BE2C (cell line): Measurements from ENCODE around the gene NSL1.

Source experiments
- DNase-seq: peaks from one replicate; pipeline ENCODE4 v3.0.0-alpha.2; 2020
- H3K27me3 ChIP-seq: fragments of 250-450 bp; sonication (Bioruptor Pico); 2 replicates; pipeline ENCODE4 v1.5.1; 2020; ENCODE audit warnings: mild to moderate bottlenecking
- H3K36me3 ChIP-seq: fragments of 250-450 bp; sonication (Bioruptor Pico); 2 replicates; pipeline ENCODE4 v1.5.1; 2020; ENCODE audit warnings: mild to moderate bottlenecking
- H3K4me1 ChIP-seq: fragments of 250-450 bp; sonication (Bioruptor Pico); 2 replicates; pipeline ENCODE4 v1.5.1; 2020
- H3K4me3 ChIP-seq: 2 replicates; pipeline ENCODE4 v1.5.1; 2011; ENCODE audit warnings: low read depth, low read length
- H3K9me3 ChIP-seq: fragments of 250-450 bp; sonication (Bioruptor Pico); 2 replicates; pipeline ENCODE4 v1.5.1; 2020
- CTCF ChIP-seq: IDR thresholded peaks from 2 replicates; pipeline ENCODE4 v1.5.1; 2012; ENCODE audit warnings: mild to moderate bottlenecking, low read depth, low read length

NSL1 gene

GRCh38 chr1:212743901-212744475 lies 47.6 kb downstream of the NSL1 start:
- no peaks in the 10 kb centered on the region for H3K4me1 ChIP-seq
- no peak overlapping the region for H3K4me3 ChIP-seq
- no peak for TF ChIP-seq CTCF
- no peaks in the 10 kb centered on the region for H3K9me3 ChIP-seq
- H3K36me3 ChIP-seq: no peaks in the 10 kb centered on the region
- no peak for DNase-seq
- H3K27me3 ChIP-seq: no peaks in the 10 kb centered on the region

GRCh38 chr1:212738330-212738729 lies 53.2 kb downstream of the NSL1 start:
- Histone ChIP-seq H3K36me3 (no peaks in the 10 kb centered on the region), H3K4me3 (no peak overlapping the region), H3K27me3 (no peaks in the 10 kb centered on the region), H3K4me1 (peaks cover 6% of the 10 kb centered on the region; the same call in 1 of the 2 replicates), H3K9me3 (no peaks in the 10 kb centered on the region)
- TF ChIP-seq CTCF: no peak
- DNase-seq: no peak

DNA sequence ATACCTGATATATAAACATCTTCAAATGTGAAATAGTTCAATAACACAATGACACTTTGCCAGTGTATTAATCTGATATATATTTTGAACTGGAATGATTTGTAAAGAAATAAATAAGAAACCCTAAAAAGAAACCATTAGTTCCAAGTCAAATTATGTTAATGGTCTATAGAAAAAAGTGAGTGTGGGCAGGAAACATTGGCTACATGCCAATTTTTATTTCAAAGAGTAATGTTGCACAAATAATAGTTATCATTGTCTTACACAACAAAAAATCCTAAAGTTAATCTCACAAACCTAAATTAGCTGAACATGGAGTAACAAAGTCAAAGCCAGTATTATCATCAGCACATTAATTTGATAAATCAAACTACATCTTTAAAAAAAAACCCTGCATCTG lies 54.0 kb downstream of the NSL1 start:
- TF ChIP-seq CTCF: no peak
- H3K4me3 ChIP-seq: no peak overlapping the region
- DNase-seq: no peak
- no peaks in the 10 kb centered on the region for H3K36me3 ChIP-seq
- no peaks in the 10 kb centered on the region for H3K27me3 ChIP-seq
- peaks cover 6% of the 10 kb centered on the region; the same call in 1 of the 2 replicates for H3K4me1 ChIP-seq
- H3K9me3 ChIP-seq: no peaks in the 10 kb centered on the region

GRCh38 chr1:212733109-212733508 lies 58.5 kb downstream of the NSL1 start:
- Histone ChIP-seq H3K9me3 (no peaks in the 10 kb centered on the region), H3K36me3 (no peaks in the 10 kb centered on the region), H3K27me3 (no peaks in the 10 kb centered on the region), H3K4me3 (no peak overlapping the region), H3K4me1 (peaks cover 6% of the 10 kb centered on the region; the same call in 1 of the 2 replicates)
- TF ChIP-seq CTCF: no peak
- no peak for DNase-seq

- Histone ChIP-seq H3K27me3 (no peaks in the 10 kb centered on the region), H3K36me3 (no peaks in the 10 kb centered on the region), H3K4me1 (no peaks in the 10 kb centered on the region), H3K9me3 (no peaks in the 10 kb centered on the region), H3K4me3 (no peak overlapping the region)
- DNase-seq: no peak
- no peak for TF ChIP-seq CTCF
Measured at GRCh38 chr1:212731630-212732029, 59.9 kb downstream of the NSL1 start.

DNA sequence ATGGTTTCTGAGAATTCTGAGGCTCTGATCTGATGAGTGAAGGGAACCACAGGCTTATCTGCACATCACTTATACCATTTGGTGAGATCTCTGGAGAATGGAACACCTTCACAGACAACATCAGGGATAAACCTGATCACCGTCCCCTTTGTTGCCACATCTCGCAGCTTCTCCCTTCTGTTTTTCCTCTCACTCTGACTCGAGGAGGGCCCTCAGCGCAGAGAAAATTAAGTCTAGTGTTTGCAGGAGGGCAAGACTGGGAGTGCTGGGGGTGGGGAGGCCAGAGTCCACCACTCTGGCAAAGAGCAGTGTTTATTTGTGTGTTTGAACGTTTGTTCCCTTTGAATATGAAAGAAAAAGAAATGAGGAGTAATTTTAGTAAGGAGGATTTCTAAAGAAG lies 63.0 kb downstream of the NSL1 start:
- no peak for TF ChIP-seq CTCF
- no peaks in the 10 kb centered on the region for H3K36me3 ChIP-seq
- H3K9me3 ChIP-seq: no peaks in the 10 kb centered on the region
- H3K4me1 ChIP-seq: no peaks in the 10 kb centered on the region
- no peaks in the 10 kb centered on the region for H3K27me3 ChIP-seq
- no peak for DNase-seq
- no peak overlapping the region for H3K4me3 ChIP-seq
